KMS-11 (cell line): ENCODE results near the gene BCO1.

Experiments
- H2AFZ ChIP-seq: fragments of 200-600 bp; sonication (generic); 2 replicates; pipeline ENCODE4 v1.6.1; 2016; ENCODE audit warnings: antibody characterized with exemption, mixed run types, low read depth
- H3K27ac ChIP-seq: fragments of 200-600 bp; sonication (generic); 2 replicates; pipeline ENCODE4 v1.6.1; 2016; ENCODE audit warnings: mild to moderate bottlenecking, mixed run types
- H3K27me3 ChIP-seq: fragments of 200-600 bp; sonication (generic); 2 replicates; pipeline ENCODE4 v1.6.1; 2017; ENCODE audit warnings: mild to moderate bottlenecking, low read depth, mixed run types, moderate library complexity; ENCODE audit not compliant: insufficient read depth
- H3K36me3 ChIP-seq: fragments of 200-600 bp; sonication (generic); 2 replicates; pipeline ENCODE4 v1.6.1; 2017; ENCODE audit warnings: mild to moderate bottlenecking, mixed run types; ENCODE audit not compliant: insufficient read depth
- H3K4me1 ChIP-seq: fragments of 200-600 bp; sonication (generic); 2 replicates; pipeline ENCODE4 v1.6.1; 2016; ENCODE audit warnings: mild to moderate bottlenecking, low read depth, mixed run types; ENCODE audit not compliant: poor library complexity, severe bottlenecking
- H3K4me2 ChIP-seq: fragments of 200-600 bp; sonication (generic); 2 replicates; pipeline ENCODE4 v1.7.0; 2016; ENCODE audit warnings: mild to moderate bottlenecking, mixed run types
- H3K4me3 ChIP-seq: fragments of 200-600 bp; sonication (generic); IDR thresholded peaks from 2 replicates; pipeline ENCODE4 v1.6.1; 2017; ENCODE audit warnings: low read depth, low read length, mixed read lengths; ENCODE audit not compliant: insufficient read depth
- H3K79me2 ChIP-seq: fragments of 200-600 bp; sonication (generic); 2 replicates; pipeline ENCODE4 v1.6.1; 2016; ENCODE audit warnings: low read depth, mixed run types; ENCODE audit not compliant: insufficient read depth
- H3K9ac ChIP-seq: fragments of 200-600 bp; sonication (generic); 2 replicates; pipeline ENCODE4 v1.6.1; 2016; ENCODE audit warnings: mild to moderate bottlenecking, mixed run types
- H4K20me1 ChIP-seq: fragments of 200-600 bp; sonication (generic); 2 replicates; pipeline ENCODE4 v1.6.1; 2016; ENCODE audit warnings: mild to moderate bottlenecking, mixed run types; ENCODE audit not compliant: insufficient read depth
- CTCF ChIP-seq: fragments of 200-600 bp; sonication (generic); conservative IDR thresholded peaks from 2 replicates; pipeline ENCODE4 v1.6.1; 2017; ENCODE audit warnings: low read depth, mild to moderate bottlenecking, antibody characterized with exemption, low read length, moderate library complexity, mixed read lengths

The BCO1 gene

GRCh38 chr16:81242977-81243618 is 4.6 kb downstream of the BCO1 start:
- H3K79me2 ChIP-seq, result no peaks in the 10 kb centered on the region
- H3K4me2 ChIP-seq, result no peak overlapping the region
- no peak overlapping the region for H2AFZ ChIP-seq
- no peaks in the 10 kb centered on the region for H3K4me1 ChIP-seq
- no peaks in the 10 kb centered on the region for H3K27me3 ChIP-seq
- TF ChIP-seq CTCF, result no peak
- no peaks in the 10 kb centered on the region for H4K20me1 ChIP-seq
- H3K27ac ChIP-seq, result no peak overlapping the region
- H3K9ac ChIP-seq, result no peak overlapping the region
- H3K36me3 ChIP-seq, result no peaks in the 10 kb centered on the region
- H3K4me3 ChIP-seq, result no peak overlapping the region

DNA sequence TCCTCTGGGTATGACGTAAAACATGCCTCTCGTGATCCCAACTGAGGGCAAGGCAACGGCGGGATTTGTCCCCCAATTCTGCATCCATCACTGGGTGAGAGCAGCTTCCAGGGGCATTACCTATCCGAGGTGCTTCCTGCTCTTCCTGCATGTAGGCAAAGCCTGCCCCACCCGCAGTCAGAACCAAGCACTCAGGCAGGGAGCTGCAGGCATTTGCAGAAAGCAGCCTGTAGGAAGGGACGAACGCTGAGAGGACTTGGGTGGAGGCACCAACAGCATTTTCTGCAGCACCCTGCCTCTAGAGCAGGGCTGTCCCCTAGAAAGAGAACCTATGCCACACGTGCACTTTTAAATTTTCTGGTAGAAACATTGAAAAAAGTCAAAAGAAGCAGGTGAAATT is 5.5 kb downstream of the BCO1 start:
- H3K4me1 ChIP-seq, result no peaks in the 10 kb centered on the region
- no peaks in the 10 kb centered on the region for H3K79me2 ChIP-seq

DNA sequence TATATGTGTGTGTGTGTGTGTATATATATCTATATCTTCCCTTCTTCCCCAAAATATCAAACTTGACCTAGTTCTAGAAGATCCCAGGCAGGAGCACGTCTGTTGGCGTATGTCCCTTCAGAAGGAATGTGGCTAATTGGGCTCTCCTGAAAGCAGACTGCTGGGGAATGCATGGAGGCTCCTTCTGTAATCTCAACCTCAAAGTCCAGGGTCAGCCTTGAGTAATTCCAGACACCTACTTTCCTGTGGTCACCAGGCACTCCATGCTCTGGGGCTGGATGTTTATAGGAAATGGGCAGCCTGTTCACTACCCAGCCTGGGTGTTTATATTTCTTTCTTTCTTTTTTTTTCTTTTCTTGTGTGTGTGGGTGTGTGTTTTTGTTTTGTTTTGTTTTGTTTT is 13.4 kb downstream of the BCO1 start:
- TF ChIP-seq CTCF, result no peak
- Histone ChIP-seq H3K4me3 (no peak overlapping the region), H3K9ac (no peak overlapping the region), H3K4me1 (no peaks in the 10 kb centered on the region), H3K36me3 (no peaks in the 10 kb centered on the region), H4K20me1 (no peaks in the 10 kb centered on the region), H3K4me2 (no peak overlapping the region), H3K79me2 (no peaks in the 10 kb centered on the region), H2AFZ (no peak overlapping the region), H3K27me3 (no peaks in the 10 kb centered on the region), H3K27ac (no peak overlapping the region)

More for the DNA sequence above, 5.5 kb downstream of the BCO1 start:
- Histone ChIP-seq H3K36me3 (no peaks in the 10 kb centered on the region), H3K27ac (no peak overlapping the region), H3K4me3 (no peak overlapping the region), H3K9ac (no peak overlapping the region), H4K20me1 (no peaks in the 10 kb centered on the region), H2AFZ (no peak overlapping the region), H3K27me3 (no peaks in the 10 kb centered on the region), H3K4me2 (no peak overlapping the region)
- no peak for TF ChIP-seq CTCF

- H4K20me1 ChIP-seq, result no peaks in the 10 kb centered on the region
- no peaks in the 10 kb centered on the region for H3K4me1 ChIP-seq
- no peak overlapping the region for H3K27ac ChIP-seq
- no peak overlapping the region for H2AFZ ChIP-seq
- no peak overlapping the region for H3K4me2 ChIP-seq
- no peaks in the 10 kb centered on the region for H3K79me2 ChIP-seq
- no peak overlapping the region for H3K9ac ChIP-seq
- H3K36me3 ChIP-seq, result no peaks in the 10 kb centered on the region
- no peaks in the 10 kb centered on the region for H3K27me3 ChIP-seq
- no peak overlapping the region for H3K4me3 ChIP-seq
- TF ChIP-seq CTCF, result no peak
Observed at GRCh38 chr16:81253141-81253540, 14.7 kb downstream of the BCO1 start.
